GM19328 (cell line): ENCODE measurements around the gene SLC26A2.

Experiments
- ATAC-seq: cut with Tn5 transposase; IDR thresholded peaks from one replicate; pipeline ENCODE4 v1.9.1; 2021; ENCODE audit warnings: mild to moderate bottlenecking, moderate library complexity; ENCODE audit not compliant: unreplicated experiment

Gene SLC26A2

DNA sequence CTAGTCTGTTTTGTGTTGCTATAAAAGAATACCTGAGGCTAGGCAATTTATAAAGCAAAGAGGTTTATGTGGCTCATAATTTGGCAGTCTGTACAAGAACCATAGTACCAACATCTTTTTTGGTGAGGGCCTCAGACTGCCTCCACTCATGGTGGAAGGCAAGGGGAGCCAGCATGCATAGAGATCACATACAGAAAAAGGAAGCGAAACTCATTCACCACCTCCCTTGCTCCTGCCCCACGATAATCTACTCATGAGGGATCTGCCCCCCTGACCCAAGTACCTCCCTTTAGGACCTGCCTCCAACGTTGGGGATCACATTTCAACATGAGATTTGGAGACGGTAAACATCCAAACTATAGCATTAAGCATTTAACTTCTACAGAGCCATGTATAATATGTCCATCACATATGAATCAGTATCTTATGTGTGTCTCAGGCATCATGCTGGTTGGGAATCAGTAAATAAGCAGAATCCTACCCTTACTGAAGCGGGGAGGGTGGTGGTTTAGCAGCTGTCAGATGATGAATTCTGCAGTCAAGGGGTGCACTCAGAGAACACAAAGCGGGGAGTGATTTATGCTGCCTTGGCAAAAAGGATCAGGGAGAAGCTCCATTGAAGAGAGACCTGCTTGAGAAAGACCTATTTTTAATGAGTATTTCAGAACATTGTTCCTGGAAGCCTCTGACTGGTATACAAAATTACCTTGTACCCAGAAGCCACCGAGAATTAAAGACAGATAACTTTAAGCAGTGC lies 74.8 kb downstream of the SLC26A2 start:
- peak; percentile 92 for ATAC-seq

DNA sequence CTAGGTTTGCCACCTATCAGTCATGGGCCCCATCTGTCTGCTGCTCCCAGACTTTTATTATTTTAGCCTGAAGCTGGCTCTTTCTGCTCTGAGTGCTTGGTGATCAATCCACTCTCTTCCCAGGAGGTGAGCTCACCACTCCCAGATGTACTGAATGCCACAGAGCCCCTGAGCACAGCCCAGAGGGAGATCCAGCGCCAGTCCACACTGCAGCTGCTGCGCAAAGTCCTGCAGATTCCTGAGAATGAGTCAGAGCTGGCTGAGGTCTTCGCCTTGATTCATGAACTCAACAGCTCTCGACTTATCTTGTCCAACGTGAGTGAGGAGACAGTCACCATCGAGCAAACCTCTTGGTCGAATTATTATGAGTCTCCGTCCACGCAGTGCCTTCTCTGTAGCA lies 76.0 kb downstream of the SLC26A2 start:
- ATAC-seq, result no peak
